C1 segment of cervical spinal cord (tissue), 14 donors: ENCODE measurements around the gene ALG10B.

Experiments used
- DNase-seq, 14 donors: peaks; one replicate each; lab custom pipeline; 2025; lab: John Stamatoyannopoulos, UW

ALG10B gene

GRCh38 chr12:38374751-38375150, 58.2 kb downstream of the ALG10B start:
- no peak for DNase-seq
